ENCODE results near the gene ALPK3. TPM values are rescaled to one million over a fixed set of nuclear protein-coding genes. Genes with fewer than 3 reads are reported as not detected.

ALPK3 gene, protein sequence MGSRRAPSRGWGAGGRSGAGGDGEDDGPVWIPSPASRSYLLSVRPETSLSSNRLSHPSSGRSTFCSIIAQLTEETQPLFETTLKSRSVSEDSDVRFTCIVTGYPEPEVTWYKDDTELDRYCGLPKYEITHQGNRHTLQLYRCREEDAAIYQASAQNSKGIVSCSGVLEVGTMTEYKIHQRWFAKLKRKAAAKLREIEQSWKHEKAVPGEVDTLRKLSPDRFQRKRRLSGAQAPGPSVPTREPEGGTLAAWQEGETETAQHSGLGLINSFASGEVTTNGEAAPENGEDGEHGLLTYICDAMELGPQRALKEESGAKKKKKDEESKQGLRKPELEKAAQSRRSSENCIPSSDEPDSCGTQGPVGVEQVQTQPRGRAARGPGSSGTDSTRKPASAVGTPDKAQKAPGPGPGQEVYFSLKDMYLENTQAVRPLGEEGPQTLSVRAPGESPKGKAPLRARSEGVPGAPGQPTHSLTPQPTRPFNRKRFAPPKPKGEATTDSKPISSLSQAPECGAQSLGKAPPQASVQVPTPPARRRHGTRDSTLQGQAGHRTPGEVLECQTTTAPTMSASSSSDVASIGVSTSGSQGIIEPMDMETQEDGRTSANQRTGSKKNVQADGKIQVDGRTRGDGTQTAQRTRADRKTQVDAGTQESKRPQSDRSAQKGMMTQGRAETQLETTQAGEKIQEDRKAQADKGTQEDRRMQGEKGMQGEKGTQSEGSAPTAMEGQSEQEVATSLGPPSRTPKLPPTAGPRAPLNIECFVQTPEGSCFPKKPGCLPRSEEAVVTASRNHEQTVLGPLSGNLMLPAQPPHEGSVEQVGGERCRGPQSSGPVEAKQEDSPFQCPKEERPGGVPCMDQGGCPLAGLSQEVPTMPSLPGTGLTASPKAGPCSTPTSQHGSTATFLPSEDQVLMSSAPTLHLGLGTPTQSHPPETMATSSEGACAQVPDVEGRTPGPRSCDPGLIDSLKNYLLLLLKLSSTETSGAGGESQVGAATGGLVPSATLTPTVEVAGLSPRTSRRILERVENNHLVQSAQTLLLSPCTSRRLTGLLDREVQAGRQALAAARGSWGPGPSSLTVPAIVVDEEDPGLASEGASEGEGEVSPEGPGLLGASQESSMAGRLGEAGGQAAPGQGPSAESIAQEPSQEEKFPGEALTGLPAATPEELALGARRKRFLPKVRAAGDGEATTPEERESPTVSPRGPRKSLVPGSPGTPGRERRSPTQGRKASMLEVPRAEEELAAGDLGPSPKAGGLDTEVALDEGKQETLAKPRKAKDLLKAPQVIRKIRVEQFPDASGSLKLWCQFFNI (N-terminal part only)
- total RNA-seq, result 10 to 100 TPM; 59.9 to 75.7 TPM
- long read RNA-seq, partial matches to known transcripts, result 1 of 21 reads
- long read RNA-seq, other reads (novel, unspliced or antisense), result 20 of 21 reads

- DNase-seq (peak; percentile 76), ATAC-seq (peak; percentile 68 to 81)
- intact Hi-C loops (cut with DNase I), result loop anchor here in 1 of 2 donors (5.0 kb wide), 1 partner anchor 65 kb away; no protein-coding TSS in a partner anchor
Observed at GRCh38 chr15:84816694-84817465, at the start of gene ALPK3. ALPK3 (plus strand) TSS chr15:84817356; CDS start chr15:84817453, 97 bp downstream.

- intact Hi-C loops (cut with DNase I), result no loop called here
- ATAC-seq (no peak), DNase-seq (no peak)
Observed at GRCh38 chr15:84772031-84772430, 45.1 kb upstream of the ALPK3 start.

GRCh38 chr15:84772467-84772866 is 44.7 kb upstream of the ALPK3 start:
- ATAC-seq (peak in 1 of 2 donors; percentile 26), DNase-seq (no peak)
- intact Hi-C loops (cut with DNase I), result no loop called here

DNA sequence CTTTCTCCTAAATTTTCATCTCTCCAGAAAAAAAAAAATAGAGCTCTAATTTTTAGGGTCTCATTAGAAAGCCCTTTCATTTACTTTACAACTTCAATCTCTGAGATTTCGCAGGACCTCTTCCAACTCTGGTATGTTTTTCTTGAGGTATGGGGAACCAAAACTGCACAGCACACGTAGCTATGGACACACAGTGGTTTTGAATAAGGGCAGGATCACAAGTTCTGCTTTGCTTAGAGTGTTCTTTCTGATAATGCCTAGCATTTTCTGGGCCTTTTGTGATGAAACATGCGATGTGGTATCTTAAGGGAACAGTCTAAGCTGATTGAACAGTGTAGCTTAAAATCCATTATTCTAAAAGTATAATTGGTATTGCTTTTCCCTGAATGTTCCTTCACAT is 43.4 kb upstream of the ALPK3 start:
- DNase-seq, result no peak
- ATAC-seq, result peak in 1 of 2 donors; percentile 13
- intact Hi-C loops (cut with DNase I), result no loop called here

DNA sequence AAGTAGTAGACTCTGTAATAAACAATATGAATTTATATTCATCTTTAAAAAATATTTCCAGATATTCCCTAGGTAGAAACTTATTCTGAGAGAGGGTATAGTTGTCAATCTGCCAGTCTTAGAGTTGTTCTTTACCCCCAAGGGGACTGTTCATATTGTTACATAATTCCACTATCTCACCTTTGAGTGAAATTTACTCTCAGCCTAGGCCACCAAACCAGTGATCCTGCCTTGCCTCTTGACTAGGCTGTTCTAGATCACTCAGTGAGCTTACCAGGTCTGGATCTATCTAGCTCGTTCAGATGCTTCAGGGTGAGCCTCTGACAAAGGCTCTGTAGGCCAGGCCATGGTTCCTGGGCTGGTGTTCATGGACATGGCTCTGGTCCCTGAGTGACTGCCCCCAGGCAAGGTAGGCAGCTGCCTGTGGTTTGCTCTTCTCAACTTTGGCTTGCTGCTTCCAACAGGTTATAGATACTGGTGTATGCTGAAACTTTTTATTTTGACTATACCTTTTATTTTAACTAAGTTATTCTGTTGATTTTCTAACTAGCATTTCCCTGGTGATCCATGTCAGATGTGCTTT is 41.2 kb upstream of the ALPK3 start:
- intact Hi-C loops (cut with DNase I), result no loop called here
- DNase-seq (no peak), ATAC-seq (no peak)

DNA sequence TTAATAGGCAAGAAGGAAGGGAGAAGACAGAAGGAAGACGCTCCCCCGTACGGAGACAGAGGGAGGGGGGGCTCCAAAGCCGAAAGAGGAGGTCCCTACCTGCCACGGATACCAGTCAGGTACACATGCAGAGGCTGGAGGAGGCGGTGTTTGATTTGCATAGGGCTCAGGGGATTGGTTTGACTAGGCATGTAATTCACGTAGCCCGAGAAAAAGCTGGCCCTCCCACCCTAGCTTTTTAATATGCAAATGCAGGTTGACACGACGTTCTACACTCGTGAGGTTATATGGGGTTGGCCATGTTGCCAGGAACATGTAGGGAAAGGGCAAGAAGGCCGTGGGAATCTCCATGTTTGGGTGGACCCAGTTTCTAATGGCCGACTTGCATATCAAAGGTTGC is 39.0 kb upstream of the ALPK3 start:
- ATAC-seq, result no peak
- intact Hi-C loops (cut with DNase I), result no loop called here

DNA sequence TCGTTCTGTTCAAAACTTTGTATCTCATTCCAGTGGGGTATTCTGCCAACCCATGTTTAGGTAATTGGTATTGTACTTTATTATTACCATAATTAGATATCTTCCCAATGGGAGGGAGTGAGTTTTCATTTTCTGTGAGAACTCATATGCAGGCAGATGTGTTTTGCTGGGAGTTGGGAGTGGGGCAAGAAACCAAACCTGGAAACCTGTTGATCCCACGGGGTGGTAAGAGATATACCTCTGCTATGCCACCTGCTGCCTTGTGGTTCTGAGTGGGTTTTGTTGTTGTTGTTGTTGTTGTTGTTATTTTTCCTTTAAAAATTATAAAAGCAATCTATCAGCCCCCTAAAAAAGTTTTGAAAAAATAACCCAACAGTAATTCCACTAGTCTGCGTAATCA is 36.7 kb upstream of the ALPK3 start:
- intact Hi-C loops (cut with DNase I), result no loop called here
- ATAC-seq, result no peak

More for the DNA sequence above, 39.0 kb upstream of the ALPK3 start:
- DNase-seq, result no peak

DNA sequence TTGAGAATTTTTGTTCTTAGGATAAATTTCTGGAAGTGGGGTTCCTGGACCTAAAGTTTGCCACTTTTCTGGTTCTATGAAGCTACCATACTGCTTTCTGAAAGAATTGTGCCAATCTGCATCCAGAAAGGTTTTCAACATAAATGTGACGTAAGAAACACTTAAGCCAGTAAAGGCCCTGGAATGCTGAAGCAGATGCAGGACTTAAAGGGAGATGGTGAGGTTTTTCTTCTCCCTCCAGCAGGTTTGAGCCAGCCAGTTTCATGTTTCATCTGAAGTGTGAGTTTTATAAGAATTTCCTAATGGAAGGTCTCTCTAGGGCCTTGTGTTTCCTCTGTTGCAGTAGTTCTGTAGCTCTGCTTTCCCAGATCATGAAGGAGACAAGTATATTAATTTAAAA is 35.7 kb upstream of the ALPK3 start:
- intact Hi-C loops (cut with DNase I), result no loop called here
- ATAC-seq (no peak), DNase-seq (no peak)

More for the DNA sequence above, 36.7 kb upstream of the ALPK3 start:
- DNase-seq, result no peak

- ATAC-seq (no peak), DNase-seq (no peak)
- intact Hi-C loops (cut with DNase I), result no loop called here
Observed at GRCh38 chr15:84782346-84782745, 34.8 kb upstream of the ALPK3 start.

DNA sequence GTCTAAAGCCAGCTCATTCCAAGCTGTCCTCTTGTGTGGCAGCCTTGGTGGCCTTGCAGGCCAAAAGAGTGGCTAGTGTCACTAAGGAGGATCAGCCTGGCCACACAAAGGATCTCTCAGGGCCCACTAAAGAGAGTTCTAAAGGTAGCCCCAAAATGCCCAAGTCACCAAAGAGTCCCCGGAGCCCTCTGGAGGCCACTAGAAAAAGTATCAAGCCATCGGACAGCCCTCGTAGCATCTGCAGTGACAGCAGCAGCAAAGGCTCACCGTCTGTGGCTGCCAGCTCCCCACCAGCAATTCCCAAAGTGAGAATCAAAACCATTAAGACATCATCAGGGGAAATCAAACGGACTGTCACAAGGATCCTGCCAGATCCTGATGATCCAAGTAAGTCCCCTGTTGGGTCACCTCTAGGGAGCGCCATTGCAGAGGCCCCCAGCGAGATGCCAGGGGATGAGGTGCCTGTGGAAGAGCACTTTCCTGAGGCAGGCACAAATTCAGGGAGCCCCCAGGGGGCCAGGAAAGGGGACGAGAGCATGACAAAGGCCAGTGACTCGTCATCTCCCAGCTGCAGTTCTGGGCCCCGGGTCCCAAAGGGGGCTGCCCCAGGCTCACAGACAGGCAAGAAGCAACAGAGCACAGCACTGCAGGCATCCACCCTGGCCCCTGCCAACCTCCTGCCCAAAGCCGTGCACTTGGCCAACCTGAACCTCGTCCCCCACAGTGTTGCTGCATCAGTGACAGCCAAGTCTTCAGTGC is 33.5 kb upstream of the ALPK3 start:
- intact Hi-C loops (cut with DNase I), result no loop called here
- ATAC-seq, result no peak
- DNase-seq, result no peak

GRCh38 chr15:84784262-84784661 is 32.9 kb upstream of the ALPK3 start:
- DNase-seq (no peak), ATAC-seq (no peak)
- intact Hi-C loops (cut with DNase I), result no loop called here

DNA sequence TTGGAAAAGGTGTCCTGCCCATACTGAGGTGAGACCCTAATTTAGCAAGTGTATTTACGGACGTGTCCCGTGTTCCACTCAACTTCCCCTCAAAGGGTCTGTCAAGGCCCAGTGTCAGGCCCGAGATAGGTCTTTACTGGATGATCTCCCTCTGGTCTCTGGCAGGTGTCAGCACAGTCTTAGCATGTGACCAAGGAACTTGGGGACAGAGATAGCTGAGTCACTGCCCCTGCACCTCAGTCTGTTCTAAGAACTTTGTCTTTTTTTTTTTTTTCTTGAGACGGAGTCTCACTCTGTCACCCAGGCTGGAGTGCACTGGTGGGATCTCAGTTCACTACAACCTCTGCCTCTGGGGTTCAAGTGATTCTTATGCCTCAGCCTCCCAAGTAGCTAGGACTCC is 32.1 kb upstream of the ALPK3 start:
- peak in 1 of 2 donors; percentile 10 for ATAC-seq
- no peak for DNase-seq
- intact Hi-C loops (cut with DNase I), result no loop called here

GRCh38 chr15:84788500-84788899 is 28.7 kb upstream of the ALPK3 start:
- ATAC-seq (no peak), DNase-seq (no peak)
- intact Hi-C loops (cut with DNase I), result no loop called here

- intact Hi-C loops (cut with DNase I), result loop anchor here in 1 of 2 donors (10.0 kb wide), 1 partner anchor 195 kb away; no protein-coding TSS in a partner anchor
- ATAC-seq, result no peak
- DNase-seq, result no peak
Observed at GRCh38 chr15:84789762-84790161, 27.4 kb upstream of the ALPK3 start.

GRCh38 chr15:84790676-84791075 is 26.5 kb upstream of the ALPK3 start:
- intact Hi-C loops (cut with DNase I), result loop anchor here in 1 of 2 donors (10.0 kb wide), 1 partner anchor 196 kb away; no protein-coding TSS in a partner anchor
- DNase-seq, result no peak
- no peak for ATAC-seq

DNA sequence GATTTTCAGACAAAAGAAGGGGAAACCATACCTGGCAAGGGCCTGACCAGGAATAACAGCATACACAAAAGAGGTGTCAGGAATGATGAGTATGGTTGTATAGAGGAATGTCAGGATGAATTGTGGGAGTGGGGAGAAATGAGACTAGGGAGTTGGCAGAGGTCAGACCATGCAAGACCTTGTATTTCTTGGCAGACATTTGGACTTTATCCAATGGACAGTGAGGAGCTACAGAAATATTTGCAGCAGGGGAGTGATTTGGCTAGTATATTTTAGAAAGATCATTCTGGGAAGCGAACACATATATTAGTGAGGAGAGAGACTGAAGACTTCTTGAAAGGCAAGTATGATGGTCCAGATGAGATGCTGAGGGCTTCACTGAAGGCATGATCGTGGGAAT is 25.4 kb upstream of the ALPK3 start:
- no peak for DNase-seq
- intact Hi-C loops (cut with DNase I), result loop anchor here in 1 of 2 donors (10.0 kb wide), 1 partner anchor 197 kb away; no protein-coding TSS in a partner anchor
- ATAC-seq, result peak in 1 of 2 donors; percentile 50

All from left cardiac atrium (tissue), 4 donors.